Kidney capillary endothelial cell (primary cell): ENCODE measurements around the gene JOSD2.

Experiments
- DNase-seq: peaks from one replicate; pipeline ENCODE4 v3.0.0-alpha.2; 2018; ENCODE audit warnings: low spot score

The JOSD2 gene

DNA sequence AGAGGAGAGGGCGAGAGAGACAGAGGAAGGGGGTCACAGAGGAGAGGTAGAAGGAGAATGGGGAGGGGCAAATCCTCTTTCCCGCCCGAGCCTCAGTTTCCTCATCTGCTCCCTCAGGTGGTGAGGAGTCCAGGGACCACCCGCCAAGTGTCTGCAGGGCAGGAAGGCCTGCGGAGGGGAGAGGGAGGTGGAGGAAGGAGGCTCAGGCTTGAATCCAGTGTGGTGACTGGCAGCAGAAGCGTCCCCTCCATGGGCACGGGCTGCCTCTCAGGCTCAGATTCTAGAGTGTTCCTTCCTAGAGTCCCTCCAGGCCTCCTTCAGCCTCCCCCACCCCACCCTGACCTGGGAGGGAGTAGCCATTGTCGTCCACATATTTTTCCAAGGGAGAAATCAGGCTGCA, 17.8 kb downstream of the JOSD2 start:
- no peak for DNase-seq

DNA sequence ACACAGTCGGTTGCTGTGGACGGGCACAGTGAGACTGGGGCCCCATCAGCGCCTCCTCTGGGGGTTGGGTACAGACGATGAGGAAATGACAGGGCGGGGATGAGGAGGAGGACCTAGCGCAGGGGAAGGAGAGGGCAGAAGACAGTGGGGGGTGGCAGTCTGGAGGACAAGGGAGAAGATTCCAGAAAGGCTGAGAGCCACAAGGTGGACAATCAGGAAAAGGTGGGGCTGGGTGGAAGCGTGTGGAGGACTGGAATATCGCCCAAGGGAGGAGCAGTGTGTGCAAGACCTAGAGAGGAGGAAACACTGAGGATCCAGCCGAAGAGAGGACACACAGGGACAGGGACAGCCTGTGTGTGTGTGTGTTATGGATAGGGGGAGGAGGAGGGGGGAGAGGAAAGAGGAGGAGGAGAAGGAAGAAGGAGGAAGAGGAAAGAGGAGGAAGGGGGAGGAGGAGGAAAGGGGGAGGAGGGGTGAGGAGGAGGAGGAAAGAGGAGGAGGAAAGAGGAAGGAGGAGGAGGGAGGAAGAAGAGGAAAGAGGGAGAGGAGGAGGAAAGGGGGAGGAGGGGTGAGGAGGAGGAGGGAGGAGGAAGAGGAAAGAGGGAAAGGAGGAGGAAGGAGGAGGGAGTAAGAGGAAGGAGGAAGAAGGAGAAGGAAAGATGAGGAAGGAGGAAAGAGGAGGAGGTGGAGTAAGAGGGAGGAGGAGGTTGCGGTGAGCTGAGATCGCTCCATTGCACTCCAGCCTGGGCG, 18.5 kb downstream of the JOSD2 start:
- no peak for DNase-seq

DNA sequence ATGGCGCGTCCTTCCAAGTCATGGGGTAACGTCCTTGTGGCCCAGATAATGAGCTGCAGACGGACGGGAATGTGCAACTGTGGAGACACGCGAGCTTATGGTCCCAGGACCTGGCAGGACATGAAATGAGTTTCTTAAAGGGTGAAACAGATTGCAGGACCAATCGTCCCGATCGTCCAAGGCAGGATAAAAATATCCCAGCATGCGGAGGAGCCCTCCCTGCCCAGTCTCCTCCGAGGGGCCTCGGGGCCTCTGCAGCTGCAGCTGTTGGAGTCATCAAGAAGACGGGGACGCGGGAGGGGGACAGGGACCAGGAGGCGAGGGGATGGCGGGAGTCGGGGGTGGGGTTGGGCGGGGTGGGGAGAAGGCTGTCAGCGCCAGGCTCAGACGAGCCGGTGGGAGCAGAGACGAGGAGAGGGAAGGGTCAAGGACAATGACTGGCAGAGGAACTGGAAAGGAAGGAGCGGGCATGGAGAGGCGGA, 20.0 kb downstream of the JOSD2 start:
- DNase-seq = no peak

DNA sequence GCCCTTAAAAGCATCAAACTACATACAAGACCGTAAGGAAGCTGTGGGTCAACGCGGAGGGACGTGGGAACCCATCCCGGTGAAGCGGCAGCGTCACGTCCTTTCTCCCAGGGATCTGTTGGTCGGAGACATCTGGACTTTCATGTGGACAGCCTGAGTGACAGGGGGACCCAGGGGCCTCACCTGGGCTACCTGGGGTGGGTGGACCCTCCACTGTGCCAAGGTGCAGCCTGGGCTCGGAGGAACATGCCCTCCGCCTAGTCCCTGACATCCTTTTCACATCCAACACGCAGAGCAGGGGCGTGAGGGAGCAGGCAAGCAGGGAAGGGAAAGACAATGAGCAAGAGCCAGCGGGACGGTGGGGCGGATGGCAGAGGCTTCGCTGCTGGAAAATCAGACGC, 20.6 kb downstream of the JOSD2 start:
- DNase-seq = no peak

DNA sequence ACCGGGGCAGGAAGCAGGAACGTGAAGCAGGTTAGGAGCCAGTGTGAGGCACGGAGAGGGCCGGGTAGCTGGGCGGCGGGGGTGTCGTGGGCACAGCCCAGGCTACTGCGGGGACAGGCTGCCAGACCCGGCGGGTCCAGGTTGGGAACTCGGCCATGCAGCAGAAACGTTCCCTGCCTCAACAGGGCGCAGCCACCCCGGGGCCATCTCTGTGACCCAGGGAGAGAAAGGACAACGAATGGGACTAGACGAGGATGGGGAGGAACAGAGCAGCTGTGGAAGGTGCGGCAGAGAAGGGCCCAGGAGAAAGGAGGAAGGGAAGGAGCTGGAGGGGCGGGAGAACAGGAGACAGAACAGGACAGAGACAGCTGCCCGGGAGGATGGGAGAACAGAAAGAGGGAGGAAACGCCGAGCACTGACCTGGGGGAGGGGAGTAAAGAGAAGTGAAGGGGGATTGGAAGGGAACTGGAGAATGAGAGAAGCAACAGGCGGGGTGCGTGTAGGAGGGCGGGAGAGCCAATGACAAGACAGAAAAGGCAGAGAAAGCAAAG, 21.5 kb downstream of the JOSD2 start:
- DNase-seq = no peak

DNA sequence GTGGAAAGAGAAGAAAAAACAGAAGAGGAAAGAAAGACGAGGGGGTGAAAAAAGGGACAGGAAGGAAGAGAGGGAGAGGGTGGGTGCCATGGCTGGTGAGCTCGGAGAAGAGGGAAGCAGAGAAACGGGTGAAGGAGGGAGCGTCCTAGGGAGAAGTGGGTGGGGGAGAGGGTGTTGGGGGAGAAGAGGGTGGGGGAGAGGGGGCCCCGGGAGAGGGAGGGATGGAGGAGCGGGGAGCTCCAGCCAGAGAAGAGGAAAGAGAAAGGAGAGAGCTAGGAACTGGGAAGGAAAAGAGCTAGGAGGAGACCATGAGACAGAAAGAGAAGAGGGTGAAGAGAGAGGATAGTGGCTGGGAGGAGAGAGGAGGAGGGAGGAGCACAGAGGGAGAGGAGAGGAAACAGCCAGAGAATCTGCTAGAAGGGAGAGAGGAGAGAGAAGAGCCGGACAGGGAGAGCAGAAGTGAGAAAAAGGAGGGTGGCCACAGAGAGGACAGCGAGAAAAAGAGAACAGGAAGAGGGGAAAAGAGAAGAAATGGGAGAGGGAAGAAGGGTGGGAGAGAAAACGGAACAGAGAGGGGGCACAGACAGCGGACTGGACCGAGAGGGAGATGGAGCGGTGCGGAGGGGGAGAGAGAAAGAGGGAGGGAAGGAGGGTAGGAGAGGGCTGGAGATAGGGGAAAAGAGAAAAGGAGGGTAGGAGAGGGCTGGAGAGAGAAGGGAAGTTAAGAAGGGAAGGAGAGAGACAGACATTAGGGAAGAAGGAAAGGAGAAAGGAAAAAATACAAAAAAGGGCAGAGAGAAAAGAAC, 22.4 kb downstream of the JOSD2 start:
- no peak for DNase-seq

DNA sequence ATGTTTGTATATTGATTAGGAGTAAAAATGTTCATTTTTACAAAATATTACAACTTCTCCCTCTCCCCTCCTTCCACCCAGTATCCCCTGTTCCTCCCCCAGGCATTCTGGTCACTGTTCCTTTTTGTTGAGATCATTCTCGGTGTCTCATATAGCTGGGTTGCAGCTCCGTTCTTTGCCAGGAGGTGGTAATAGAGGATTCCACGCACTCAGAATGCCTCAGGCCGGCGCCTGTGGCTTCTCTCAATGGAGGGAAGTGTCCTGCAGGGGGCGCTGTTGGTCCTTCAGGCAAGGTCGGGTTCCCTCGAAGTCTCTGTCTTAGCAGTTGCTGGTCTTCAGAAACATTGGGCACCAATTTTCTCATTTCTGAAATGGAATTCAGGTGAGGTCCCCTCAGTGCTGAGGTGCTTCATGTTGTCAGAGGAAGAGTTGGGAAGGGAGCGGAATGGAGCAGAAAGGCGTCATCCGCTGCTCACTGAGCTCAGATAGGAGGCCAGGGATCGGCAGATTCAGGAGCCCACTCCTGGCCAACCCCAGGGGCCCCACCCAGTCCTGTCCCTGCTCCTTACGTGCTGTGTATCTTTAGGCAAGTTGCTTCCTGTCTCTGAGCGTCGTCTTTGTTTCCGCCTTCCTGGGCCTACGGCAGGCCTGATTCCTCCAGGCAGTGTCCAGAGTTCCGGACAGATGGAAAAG, 24.0 kb downstream of the JOSD2 start:
- peak; percentile 35 for DNase-seq

DNA sequence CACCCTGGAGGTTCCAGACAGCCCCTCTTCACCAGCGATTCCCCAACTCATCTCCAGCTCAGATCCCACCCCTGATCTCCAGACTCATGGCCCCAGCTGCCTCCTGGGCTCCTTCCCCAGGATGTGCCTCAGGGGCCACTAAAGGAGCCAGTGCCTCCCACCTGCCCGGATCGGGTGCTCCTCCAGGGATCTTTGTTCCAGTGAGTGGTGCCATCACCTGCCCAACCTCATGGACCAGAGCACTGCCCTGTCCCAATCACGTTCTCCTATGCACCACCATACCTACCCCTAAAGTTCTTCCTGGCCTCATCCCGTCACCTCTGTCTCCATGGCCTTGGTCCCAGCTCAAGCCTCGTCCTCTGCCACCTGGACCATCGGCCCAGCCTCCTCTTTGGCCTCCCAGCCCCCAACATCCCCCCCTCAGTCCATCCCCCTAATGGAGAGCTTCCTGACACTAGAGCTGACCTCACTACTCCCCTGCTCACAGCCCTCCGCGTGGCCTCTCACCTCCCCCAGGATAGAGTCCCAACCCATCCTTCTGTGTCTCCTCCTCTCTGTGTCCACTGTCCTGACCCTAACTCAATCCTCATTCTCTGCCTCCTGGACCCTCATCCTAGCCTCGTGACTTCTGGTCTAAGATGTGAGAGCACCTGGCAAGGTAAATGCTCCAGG, 25.6 kb downstream of the JOSD2 start:
- DNase-seq = no peak

DNA sequence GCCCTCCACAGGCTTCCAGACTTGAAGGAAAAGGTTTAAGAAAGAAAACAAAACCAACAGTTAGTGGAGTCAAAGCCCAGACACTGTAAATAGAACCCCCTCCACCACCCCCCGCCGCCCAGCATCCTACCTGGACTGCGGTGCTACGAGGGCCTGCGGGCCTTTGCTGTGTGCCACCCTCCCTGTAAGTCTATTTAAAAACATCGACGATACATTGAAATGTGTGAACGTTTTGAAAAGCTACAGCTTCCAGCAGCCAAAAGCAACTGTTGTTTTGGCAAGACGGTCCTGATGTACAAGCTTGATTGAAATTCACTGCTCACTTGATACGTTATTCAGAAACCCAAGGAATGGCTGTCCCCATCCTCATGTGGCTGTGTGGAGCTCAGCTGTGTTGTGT, 28.1 kb downstream of the JOSD2 start:
- DNase-seq = no peak

DNA sequence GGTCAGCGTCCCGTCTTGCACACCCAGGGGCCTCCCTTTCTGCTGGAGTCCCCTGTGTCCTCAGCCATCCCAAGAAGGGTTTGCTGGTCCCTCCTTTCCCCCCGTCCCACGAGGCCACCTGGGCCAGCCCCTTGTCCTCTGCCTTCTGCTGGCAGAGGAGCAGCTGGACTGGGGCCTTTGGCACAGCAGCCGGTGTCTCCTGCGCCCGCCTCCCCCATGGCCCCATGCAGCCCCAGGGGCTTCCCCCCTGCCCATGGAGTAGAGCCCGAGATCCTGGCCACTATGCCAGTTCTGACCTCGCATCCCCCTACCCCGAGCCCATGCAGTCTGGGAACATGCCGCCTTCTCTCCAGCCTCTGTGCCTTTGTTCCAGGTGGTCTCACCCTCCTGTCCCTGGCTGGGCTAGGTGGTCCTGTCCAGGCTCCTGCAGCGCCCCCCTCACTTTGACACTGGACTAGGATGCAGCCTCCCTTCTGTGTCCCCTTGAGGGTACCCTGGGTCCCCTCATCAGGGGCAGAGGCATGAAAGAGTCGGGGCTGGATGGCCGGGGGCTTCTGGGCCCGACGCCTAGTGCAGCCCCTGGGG, 28.6 kb downstream of the JOSD2 start:
- DNase-seq = no peak

DNA sequence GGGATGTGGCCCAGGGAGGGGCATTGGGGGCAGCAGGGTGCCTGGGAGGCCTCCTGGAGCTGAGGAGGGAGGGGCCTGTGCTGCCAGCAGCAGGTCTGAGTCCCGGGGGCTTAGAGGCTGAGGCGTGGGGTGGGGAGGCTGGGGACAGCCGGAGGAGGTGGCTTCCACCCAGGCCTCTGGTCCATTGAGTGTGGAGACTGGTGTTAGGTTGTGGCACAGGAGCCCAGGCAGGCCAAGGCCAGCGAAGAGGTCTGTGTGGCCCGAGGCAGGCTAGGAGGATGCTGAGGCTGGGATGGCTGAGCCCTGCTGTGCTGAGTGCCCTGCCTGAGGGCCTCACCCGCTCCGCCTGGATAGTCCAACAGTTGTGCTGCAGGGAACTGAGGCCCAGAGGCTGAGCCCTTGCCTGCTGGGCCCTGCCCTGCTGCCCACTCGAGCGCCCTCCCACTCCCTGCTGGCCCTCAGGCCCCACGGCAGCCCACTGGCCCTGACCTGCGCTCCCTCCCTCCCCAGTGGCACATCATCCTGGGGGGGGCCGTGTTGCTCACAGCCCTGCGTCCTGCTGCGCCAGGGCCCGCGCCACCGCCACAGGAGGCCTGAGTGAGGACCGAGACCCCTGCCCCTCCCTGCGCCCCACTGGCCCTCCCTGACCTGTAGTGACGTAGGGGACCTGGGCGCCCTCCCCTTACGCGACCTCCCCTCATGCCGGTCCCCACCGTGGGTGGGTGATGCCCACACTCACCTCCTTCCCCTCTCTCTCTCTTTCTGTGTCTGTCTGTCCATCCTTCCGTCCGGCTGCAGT, 29.4 kb downstream of the JOSD2 start:
- no peak for DNase-seq

DNA sequence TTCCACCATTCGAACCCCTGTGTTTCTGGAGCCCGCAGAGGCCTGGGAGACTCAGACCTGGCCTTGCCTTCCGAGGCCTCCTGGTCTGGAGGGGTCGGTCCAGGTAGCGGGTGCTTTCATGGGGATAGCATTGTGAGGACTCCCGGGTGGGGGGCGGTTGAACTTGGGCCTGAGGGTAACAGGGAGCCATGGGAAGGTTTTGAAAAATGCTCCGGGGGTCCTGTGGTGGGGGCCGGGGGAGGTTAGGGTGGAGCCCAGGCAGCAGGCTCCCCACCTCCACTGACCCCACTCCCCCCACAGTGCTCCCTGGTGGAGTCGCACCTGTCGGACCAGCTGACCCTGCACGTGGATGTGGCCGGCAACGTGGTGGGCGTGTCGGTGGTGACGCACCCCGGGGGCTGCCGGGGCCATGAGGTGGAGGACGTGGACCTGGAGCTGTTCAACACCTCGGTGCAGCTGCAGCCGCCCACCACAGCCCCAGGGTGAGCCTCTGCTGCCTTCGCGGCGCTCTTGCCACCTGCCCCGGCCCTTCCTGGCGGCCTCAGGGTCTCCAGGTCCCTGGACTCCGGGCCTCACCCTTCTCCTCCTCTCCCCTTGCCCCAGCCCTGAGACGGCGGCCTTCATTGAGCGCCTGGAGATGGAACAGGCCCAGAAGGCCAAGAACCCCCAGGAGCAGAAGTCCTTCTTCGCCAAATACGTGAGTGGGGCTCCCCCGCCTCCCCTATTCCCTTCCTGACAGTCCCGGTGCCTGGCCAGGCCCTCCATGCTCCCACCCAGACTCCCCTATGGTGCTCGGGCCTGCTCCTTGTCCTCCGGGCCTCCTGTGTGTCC, 30.5 kb downstream of the JOSD2 start:
- DNase-seq = no peak

DNA sequence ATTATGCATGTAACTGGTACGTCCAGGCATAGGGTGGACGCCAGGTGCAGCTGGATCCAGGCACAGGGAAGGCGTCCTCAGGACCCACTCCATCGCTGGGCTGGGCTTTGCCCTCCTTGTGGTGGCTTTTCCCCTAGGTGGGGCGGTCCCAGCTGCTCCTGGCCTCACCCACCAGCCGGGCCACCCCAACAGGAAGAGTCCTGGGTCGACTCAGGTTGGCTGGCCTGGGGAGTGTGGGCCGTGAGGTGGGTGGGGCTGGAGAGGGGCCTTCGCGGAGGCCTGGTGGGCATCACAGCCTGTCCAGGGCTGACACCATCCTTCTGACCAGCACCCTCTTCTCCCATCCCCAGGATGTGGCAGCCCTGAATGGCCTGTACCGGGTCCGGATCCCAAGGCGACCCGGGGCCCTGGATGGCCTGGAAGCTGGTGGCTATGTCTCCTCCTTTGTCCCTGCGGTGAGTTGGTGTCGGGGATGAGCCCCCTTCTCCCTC, 31.2 kb downstream of the JOSD2 start:
- no peak for DNase-seq

DNA sequence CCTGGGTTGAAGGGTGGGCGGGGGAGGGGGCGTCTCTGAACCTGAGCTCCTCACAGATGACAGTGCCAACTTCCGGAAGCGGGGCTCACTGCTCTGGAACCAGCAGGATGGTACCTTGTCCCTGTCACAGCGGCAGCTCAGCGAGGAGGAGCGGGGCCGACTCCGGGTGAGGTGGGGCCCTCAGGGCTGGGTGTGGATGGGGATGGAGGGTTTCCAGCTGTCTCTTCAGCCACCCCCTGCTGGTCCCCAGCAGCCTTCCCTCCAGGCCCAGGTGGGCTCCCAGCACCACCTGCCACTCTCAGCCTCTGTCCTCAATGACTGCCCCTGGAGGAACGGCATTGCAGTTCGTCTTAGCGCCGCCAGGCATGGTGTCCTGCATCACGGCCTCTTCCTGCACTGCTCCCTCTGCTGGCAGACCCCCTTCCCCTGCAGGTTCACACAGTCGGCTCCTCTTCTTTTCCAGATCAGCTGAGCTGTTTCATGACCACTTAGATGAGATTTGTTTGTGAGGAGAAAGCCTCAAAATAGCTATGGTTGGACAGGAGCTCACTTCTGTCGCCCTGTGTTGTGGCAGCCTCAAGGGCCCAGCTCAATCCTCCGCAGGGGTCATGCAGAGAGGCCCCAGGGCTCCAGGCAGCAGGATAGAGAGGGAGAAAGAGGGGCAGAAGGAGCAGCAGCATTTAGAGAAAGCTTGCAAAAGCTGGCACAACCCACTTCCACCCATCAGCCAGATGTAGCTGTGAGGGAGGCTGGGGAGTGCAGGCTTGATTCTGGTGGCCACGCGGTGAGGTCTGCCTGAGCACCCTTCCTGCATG, 31.9 kb downstream of the JOSD2 start:
- DNase-seq = no peak

DNA sequence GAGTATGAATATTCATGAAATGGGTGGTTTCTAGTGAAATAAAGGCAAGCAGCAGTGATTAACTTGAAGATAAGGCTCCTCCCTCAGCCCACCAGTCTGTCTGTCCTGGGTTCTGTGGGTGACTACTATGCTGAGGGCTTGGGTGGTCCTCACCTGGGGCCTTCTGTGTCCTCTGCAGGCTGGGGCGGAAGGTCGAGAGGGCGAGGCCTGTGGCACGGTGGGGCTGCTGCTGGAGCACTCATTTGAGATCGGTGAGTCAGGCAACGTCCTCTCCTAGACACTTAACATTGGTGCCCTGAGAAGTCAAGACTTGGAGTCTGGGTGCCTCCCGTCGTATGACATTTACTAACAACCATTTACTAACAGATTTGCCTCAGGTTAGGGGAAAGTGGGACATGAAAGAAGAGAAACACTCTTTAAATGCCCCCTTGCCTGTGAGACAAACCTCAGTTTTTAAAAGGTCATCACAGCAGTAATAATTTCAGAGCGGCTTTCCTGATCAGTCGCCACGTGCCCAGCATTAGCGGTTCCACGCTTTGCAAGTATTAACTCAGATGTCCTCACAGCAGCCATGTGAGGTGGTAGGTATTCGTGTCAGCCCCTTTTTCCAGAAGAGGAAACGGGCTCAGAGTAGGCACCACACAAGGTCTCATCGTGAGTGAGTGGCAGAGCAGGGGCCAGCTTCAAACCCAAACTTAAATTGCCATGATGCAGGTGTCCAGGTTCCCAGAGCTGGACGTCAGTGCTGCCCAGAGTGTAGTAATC, 33.1 kb downstream of the JOSD2 start:
- no peak for DNase-seq

DNA sequence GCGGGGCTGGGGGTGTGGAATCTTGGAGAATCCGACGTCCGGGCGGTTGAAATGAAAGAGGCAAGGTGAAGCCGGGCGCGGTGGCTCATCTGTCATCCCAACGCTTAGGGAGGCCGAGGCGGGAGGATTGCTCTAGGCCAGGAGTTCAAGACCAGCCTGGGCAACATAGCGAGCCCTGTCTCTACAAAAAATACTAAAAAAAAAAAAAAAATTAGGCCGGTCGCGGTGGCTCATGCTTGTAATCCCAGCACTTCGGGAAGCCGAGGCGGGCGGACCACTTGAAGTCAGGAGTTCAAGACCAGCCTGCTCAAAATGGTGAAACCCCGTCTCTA, 34.1 kb downstream of the JOSD2 start:
- no peak for DNase-seq

DNA sequence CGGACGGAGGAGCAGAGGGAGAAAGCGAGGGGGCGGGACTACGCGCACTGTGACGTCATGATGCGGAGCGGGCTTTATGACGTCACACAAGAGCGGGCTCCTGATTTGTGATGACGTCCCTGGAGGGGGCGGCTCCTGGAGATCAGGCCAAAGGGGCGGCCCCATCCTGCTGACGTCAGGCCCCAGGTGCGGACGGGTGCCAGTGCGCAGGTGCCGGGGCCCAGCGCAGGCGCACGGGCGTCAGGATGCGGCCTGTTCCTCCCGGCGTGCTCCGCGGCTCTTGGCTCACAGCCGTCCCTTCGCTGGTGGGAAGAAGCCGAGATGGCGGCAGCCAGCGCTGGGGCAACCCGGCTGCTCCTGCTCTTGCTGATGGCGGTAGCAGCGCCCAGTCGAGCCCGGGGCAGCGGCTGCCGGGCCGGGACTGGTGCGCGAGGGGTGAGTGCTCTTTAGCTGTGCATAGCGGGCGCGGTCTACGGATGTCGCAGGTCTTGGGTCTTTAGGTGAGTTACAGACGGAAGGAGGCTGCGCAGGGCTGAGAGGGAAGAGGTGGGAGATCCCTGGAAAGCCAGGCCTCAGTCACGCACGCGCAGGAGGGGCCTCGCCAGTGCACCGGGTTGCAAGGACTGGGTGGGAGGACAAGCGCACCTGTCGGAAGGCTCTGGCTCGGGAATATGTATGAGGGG, 34.6 kb downstream of the JOSD2 start, which contains the start of the genes EMC10 and GARIN5A:
Gene EMC10, plus strand, starts transcription at position 284 of the 683 bp plus-strand sequence. Its CDS starts 38 bp downstream, at position 322.
Gene GARIN5A, minus strand, starts transcription at position 625 of the 683 bp plus-strand sequence. Its CDS starts 460 bp downstream, at position 165.
- peak; percentile 85 for DNase-seq
